HG03196 (cell line): ENCODE results near the gene PLEKHG3.

Source experiments
- ATAC-seq: cut with Tn5 transposase; IDR thresholded peaks from one replicate; pipeline ENCODE4 v1.9.1; 2021; ENCODE audit not compliant: unreplicated experiment

The PLEKHG3 gene

GRCh38 chr14:64745511-64746091, 41.4 kb downstream of the PLEKHG3 start:
- no peak for ATAC-seq

DNA sequence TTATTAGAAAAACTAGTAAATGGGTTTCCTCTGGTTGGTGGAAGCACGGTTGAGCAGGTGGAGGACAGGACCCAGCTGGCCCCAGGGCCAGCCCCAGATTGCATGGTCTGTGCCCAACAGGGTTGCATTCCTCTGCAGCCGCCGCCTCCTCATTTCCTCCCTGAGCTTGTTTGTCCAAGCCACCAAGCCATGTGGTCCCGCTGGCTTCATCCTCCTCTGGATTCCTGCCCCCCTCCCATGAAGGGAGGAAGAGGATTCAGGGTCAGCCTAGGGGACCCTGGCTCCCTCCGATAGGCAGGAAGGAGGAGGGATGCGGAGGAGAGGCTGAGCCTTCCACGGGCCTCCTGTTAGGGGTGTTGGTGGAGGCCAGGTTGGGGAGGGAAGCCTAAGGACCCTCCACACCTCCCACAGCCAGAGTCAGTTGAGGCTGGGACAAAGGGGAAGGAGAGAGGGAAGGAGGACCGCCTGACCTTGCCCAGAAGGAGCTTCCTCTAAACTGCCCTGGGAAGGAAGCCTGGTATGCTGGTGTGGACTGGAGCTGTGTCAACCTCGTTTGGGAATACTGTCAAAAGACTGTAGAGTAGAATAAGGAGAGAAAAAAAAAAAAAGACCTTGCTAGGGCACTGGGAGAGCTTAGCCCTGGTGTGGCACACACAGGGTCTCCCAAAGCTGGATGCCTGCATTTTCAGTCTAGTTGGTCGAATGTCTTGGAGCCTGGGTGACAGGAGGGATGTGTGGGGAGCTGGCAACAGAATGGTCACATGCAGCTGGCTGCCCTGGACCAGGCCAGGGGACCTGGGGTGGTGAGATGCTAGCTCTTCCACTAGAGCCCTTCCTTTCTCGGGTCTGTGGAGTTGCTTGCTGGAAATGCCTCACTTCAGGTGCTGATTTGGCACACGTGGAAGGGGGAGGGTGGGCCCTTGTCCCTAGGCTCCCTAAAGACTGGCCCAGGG, 42.4 kb downstream of the PLEKHG3 start:
- ATAC-seq: no peak

- no peak for ATAC-seq
Observed at GRCh38 chr14:64747327-64747726, 43.1 kb downstream of the PLEKHG3 start.

DNA sequence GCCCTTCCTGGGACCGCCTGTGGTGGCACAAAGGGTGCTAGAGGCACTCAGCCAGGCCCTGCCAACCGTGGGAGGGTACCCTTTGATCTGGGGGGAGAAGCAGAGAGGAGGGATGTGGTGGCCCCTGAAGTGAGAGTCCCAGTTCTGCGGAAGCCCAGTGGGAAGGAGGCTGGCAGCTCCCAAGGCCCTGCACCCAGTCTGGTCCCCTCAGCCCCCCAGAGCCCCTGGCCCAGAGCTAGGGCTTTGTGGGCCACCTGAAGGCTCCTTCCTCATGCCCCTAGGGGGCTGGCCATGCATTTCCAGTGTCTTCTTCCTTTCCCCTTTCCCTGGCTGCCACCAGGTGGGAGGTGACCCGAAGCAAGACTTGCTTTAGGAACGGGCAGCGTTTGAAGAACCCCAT, 44.3 kb downstream of the PLEKHG3 start:
- no peak for ATAC-seq

DNA sequence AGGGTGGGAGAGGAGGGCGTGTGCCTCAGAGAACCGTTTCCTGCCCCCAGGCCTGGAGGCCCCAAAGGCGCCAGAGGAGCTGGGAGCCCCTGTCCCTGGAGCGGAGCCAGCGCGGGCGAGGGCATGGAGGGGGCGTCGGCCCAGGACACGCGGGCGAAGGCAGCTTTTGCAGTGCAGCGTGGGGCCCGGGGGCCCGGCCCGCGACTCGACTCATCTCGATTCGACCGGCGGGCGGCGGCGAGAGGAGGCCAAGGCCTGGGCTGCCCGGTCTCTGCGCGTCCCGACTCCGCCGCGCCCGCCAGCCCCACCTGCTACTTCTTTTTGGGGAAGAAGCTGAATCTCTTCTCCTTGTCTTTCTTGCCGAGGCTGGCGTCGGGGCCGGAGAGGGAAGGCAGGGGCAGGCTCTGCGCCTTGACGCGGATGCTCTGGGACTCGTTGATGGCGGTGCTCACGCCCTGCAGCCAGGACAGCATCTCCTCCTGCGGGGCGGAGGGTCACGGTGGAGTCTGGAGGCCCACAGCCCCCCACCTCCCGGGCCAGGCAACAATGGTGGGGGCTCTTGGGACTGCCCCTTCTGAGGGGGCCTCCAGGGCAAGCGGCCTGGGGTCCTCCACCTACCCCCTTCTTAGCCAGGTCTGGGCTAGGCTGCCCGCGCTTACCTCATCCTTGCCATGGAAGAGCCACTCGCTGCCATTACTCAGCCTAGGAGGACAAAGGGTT, 44.9 kb downstream of the PLEKHG3 start:
- ATAC-seq: no peak

DNA sequence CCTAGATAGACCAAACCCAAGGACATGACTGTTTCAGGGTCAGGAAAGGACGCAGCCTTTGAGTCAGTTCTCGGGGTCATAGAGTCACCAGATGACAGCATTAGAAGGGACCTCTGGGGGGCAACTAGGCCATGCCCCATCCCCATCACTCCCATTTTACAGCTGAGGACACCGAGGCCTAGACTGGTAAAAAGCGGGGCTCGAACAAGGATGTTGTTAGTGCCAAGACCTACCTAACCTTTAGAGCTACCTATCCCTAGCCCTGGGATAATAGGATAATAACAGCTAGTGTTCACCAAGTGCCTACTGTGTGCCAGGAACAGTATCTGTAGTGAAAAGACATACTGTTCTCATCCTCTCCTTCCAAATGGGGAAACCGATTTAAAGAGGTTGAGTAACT, 48.7 kb downstream of the PLEKHG3 start:
- no peak for ATAC-seq

- ATAC-seq: no peak
Observed at GRCh38 chr14:64753374-64753773, 49.1 kb downstream of the PLEKHG3 start.

GRCh38 chr14:64753999-64754398, 49.8 kb downstream of the PLEKHG3 start:
- ATAC-seq: no peak

DNA sequence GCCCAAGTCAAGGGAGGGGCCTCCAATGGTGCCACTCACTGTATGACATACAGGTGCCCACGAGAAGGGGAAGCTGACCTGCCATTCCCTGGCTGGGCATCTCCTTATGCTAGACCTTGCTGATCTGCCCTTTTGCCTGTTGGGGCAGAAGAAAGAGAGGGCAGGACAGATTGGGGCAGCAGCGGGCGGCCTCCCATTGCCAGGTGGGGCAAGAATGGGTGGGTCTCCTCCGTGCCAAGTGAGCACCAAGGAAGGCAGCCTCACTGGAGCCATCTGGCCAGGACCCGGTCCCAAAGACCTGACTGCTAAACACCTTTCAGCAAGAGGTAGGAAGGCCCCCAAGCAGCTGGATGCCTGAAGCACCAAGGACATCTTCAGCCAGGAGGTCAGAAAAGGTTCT, 50.5 kb downstream of the PLEKHG3 start:
- no peak for ATAC-seq

DNA sequence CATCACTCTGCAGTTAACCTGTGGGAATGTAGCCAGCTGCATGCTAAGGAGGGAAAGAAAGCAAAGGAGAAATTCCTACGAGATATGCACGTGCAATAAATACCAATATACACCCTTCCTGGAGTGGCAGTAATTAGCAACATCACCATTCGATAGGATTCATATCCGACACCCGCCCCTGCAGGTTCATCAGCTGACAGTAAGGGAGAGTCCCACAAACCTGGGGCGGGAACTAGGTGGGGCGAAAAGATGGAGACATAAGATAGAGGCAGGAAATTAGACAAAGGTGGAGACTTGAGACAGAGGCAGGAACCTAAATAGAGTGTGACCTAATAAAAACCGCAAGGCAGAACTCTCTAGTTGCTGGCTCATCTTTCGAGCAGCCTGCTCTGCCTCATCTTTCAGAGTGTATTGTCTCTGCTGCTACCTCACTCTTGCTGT, 51.6 kb downstream of the PLEKHG3 start:
- ATAC-seq: no peak

DNA sequence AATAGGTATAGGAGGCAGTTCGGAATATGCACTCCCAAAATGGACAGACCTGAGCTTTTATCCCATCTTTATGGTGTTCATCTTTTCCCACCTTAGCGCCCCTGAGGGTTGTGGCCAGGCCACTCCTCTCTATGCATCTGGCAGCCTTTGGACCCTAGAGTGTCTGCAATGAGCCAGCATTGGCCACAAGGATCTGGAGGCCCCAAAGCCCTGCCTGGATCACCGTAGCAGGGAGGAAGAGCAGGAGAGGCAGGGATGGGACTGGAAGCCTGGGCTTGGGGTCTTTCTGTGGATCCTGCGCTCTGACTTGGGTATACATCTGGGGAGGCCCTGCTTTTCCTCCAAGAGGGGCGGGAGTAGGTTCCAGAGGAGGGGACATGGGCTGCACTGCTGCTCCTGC, 52.5 kb downstream of the PLEKHG3 start:
- no peak for ATAC-seq

DNA sequence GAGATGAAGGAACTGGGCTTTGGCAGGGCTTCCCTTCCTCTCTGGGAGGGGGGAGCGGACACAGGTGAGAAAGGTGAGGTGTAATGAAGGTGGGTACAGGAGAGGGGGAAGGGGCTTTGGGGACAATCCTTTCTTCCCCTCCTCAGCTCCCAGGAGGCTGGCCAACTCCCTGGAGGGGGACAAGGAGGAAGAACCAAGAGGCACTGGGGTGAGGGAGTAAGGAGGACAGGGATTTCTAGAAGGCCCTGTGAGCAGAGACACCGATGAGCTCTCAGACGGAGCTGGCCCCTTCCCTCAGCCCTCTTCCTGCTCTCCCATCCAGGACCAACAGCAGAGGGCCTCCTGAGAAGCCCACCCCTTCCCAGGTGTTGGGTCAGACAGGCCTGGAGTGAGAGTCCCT, 53.4 kb downstream of the PLEKHG3 start:
- ATAC-seq: no peak

GRCh38 chr14:64758025-64758521, 53.8 kb downstream of the PLEKHG3 start:
- no peak for ATAC-seq

- ATAC-seq: no peak
Observed at GRCh38 chr14:64758691-64759554, 54.7 kb downstream of the PLEKHG3 start.

DNA sequence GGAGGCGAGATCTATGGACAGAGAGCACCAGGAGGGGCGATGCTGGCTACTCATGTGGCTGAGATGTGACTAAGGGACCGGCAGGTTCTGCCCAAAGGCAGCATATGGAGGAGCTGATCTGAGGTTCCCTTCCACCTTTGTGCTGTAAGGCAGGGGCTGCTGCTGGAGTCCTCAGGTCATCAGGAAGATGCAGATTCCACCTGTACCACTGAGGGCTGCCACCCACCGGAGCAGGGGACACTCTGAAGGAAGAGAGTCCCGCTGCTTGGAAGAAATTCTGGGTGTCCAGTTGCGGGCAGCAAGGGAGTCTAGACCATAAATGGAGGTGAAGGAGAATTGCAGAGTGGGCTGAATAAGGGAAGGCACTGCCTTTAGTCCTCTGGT, 55.3 kb downstream of the PLEKHG3 start:
- ATAC-seq: no peak

DNA sequence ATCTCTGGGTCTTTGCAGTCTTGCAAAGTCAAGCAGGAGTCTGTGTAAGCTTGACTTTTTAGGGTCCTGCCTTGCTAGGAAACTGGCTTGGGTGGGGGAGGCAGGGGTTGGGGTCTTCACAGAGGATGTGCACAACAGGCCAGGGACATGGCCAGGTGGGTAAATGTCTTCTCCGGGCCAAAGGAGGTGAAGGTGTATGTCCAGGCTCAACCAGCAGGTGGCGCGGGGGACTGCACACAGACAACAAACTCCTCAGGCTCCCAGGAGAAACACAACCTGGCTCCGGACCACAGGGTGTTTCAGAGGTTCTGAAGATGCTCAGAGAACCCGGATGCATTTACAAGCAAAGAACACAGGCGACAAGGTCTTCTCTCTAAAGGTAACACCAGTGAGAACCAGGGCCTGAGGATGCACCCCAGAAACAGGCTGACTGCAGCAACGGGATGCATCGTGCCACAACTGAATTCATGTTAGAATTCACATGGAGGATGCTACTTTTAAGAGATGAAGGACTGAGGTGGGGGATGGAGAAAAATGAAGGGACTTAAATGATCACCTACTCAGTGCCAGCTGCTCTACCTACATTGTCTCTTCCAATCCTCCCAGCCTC, 56.0 kb downstream of the PLEKHG3 start:
- ATAC-seq: no peak

GRCh38 chr14:64760916-64761315, 56.7 kb downstream of the PLEKHG3 start:
- no peak for ATAC-seq

DNA sequence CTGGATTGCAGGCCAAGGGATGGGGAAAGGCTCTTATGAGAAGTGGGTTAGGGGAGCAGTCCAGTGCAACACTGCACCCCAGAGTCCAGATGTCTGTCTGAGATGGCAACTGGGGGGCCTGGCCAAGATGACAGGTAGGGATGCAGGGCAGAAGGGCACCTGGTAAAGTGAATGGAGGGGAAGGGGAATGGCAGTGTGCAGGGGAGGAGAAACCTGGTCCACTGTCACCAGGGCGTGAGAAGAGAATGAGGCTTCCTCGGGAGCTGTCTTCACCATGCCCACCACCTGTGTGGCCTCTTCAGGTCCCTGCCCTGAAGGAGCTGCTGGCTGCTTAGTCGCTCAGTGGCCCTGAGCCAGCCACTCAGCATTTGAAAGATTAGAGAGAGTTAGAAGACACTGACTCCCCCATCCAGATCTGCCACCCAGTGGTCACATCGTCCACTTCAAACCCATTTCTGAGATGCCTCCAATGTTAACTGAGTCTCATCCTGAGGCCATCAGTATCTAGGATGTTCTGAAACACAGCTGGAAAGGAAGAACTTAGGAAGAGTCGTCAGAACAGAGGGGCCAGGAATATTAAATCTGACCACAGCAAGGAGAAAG, 57.3 kb downstream of the PLEKHG3 start:
- ATAC-seq: no peak

GRCh38 chr14:64762044-64763034, 58.1 kb downstream of the PLEKHG3 start:
- ATAC-seq: no peak
